Mammary epithelial cell (primary cell): ENCODE data around the gene TAOK2.

Experiments used
- CTCF ChIP-seq, 2 donors: IDR thresholded peaks in 1 of 2; conservative IDR thresholded peaks in 1 of 2; 2 replicates each; pipeline ENCODE4 v1.5.1; 2011 to 2012; ENCODE audit warnings: inconsistent platforms in 2 of 2, low read length in 2 of 2, mild to moderate bottlenecking in 2 of 2, control low read depth in 1 of 2, low read depth in 1 of 2; ENCODE audit not compliant: insufficient read depth in 1 of 2; ENCODE audit errors: extremely low read depth in 1 of 2
- EZH2 ChIP-seq: IDR thresholded peaks from 2 replicates; pipeline ENCODE4 v1.6.1; 2012; ENCODE audit warnings: low read length, inconsistent platforms, borderline replicate concordance

GRCh38 chr16:29959293-29959692 lies 14.4 kb upstream of the TAOK2 start:
- TF ChIP-seq CTCF (conservative IDR thresholded peaks at IDR 0.05 in 1 of 2, IDR thresholded peaks at IDR 0.05 in 1 of 2; ENCODE audit: extremely low read depth in 1 of 2, insufficient read depth in 1 of 2, low read depth in 1 of 2, low read length in 2 of 2) (no peak), EZH2 (no peak)
